A673 (cell line): Measurements from ENCODE around the gene COQ10A. TPM values are rescaled to one million over a fixed set of nuclear protein-coding genes. Genes with fewer than 3 reads are reported as not detected.
A peak's percentile ranks its signal among the peaks of the same experiment; 100 is the strongest.

Experiments used
- BruUV-seq: library from RNA; stranded (reverse); fragments of 400-500 nt; replicated peaks from 2 replicates; lab custom pipeline; 2021; lab: Mats Ljungman, UMichigan
- CTCF ChIA-PET: fragments of 300-600 bp; sonication (Branson Sonifier 250); formaldehyde crosslinking; loops from one replicate; lab custom pipeline; 2022; ENCODE audit warnings: antibody characterized with exemption; lab: Charles Lee
- POLR2A ChIA-PET: fragments of 300-600 bp; sonication (Branson Sonifier 250); formaldehyde crosslinking; loops from one replicate; lab custom pipeline; 2022; ENCODE audit warnings: antibody characterized with exemption; ENCODE audit not compliant: low non-redundant PET; lab: Charles Lee
- DNase-seq: peaks from one replicate; pipeline ENCODE4 v3.0.0-alpha.2; 2015; ENCODE audit warnings: low spot score
- H3K27ac ChIP-seq: fragments of 200-600 bp; sonication (generic); 2 replicates; pipeline ENCODE4 v1.5.1; 2016; ENCODE audit warnings: mixed run types, low read depth, mild to moderate bottlenecking, mixed read lengths, antibody characterized with exemption, low read length; ENCODE audit not compliant: poor library complexity, severe bottlenecking
- H3K27me3 ChIP-seq: fragments of 200-600 bp; sonication (generic); replicated peaks from 2 replicates; pipeline ENCODE4 v1.6.1; 2017; ENCODE audit warnings: mixed run types, low read depth, mild to moderate bottlenecking, mixed read lengths, antibody characterized with exemption, low read length; ENCODE audit not compliant: insufficient read depth, poor library complexity
- H3K36me3 ChIP-seq: fragments of 200-600 bp; sonication (generic); 2 replicates; pipeline ENCODE4 v1.6.1; 2016; ENCODE audit warnings: mixed run types, mild to moderate bottlenecking, mixed read lengths, antibody characterized with exemption, low read length; ENCODE audit not compliant: insufficient read depth, poor library complexity, severe bottlenecking
- H3K4me1 ChIP-seq: fragments of 200-600 bp; sonication (generic); 2 replicates; pipeline ENCODE4 v1.6.1; 2017; ENCODE audit warnings: mixed run types, mild to moderate bottlenecking, mixed read lengths, antibody characterized with exemption, low read length; ENCODE audit not compliant: insufficient read depth, poor library complexity, severe bottlenecking
- H3K4me3 ChIP-seq: fragments of 200-600 bp; sonication (generic); 2 replicates; pipeline ENCODE4 v1.5.1; 2016; ENCODE audit warnings: low read depth, mixed run types, mild to moderate bottlenecking, mixed read lengths, low read length; ENCODE audit not compliant: poor library complexity, severe bottlenecking
- H3K9me3 ChIP-seq: fragments of 200-600 bp; sonication (generic); 2 replicates; pipeline ENCODE4 v1.6.1; 2016; ENCODE audit warnings: mixed run types, low read depth, mild to moderate bottlenecking, mixed read lengths, antibody characterized with exemption, low read length; ENCODE audit not compliant: poor library complexity, severe bottlenecking
- CTCF ChIP-seq: fragments of 300-800, 200-600 bp; sonication (generic); conservative IDR thresholded peaks from 2 replicates; pipeline ENCODE4 v1.5.1; 2017; ENCODE audit warnings: low read depth, mild to moderate bottlenecking, antibody characterized with exemption, low read length, moderate library complexity, mixed read lengths
- EZH2 ChIP-seq: fragments of 200-600 bp; sonication (generic); IDR thresholded peaks from 2 replicates; pipeline ENCODE4 v1.6.1; 2017; ENCODE audit warnings: borderline replicate concordance, low read depth, mild to moderate bottlenecking, mixed read lengths, antibody characterized with exemption, low read length; ENCODE audit not compliant: poor library complexity, severe bottlenecking
- intact Hi-C: fragments of 100-400 bp; cut with micrococcal nuclease; formaldehyde crosslinking; loops from one replicate; pipeline ENCODE4 v1.10.0; 2022; ENCODE audit not compliant: unreplicated experiment
- total RNA-seq: library from RNA; stranded (reverse); gene quantifications from 2 replicates; pipeline ENCODE4 v1.2.3, GENCODE V29; 2021

Gene COQ10A
- total RNA-seq, 1 experiment from 2014 or later = 13.6 TPM

- peaks cover 8% of the 10 kb centered on the region for H3K4me1 ChIP-seq
- POLR2A ChIA-PET = no interaction called here
- H3K9me3 ChIP-seq = no peaks in the 10 kb centered on the region
- H3K27me3 ChIP-seq = no peaks in the 10 kb centered on the region
- TF ChIP-seq CTCF (peak; percentile 35), EZH2 (no peak)
- peaks cover 30% of the 10 kb centered on the region for H3K36me3 ChIP-seq
- CTCF ChIA-PET = interaction anchor here (0.6 kb wide), 1 partner anchor 12 kb away, joined by 10 read pairs; no protein-coding TSS in a partner anchor
- no TSS peak for BruUV-seq
- no peak overlapping the region for H3K4me3 ChIP-seq
- intact Hi-C loops = loop anchor here (5.0 kb wide), 1 partner anchor 145 kb away; no protein-coding TSS in a partner anchor
- H3K27ac ChIP-seq = no peak overlapping the region
- DNase-seq = no peak
Observed at GRCh38 chr12:56317675-56318074, 50.9 kb downstream of the COQ10A start.

Other genes with a start within 250 kb of the COQ10A start
- gene IKZF4, start 245.9 kb upstream of the COQ10A start, total RNA-seq = 8.8 and 9.5 TPM in 2 replicates
- 51.9 and 69.9 TPM in 2 replicates for gene RPS26, start 225.0 kb upstream of the COQ10A start, total RNA-seq
- 0.70 and 2.0 TPM in 2 replicates for gene ERBB3, start 186.8 kb upstream of the COQ10A start, total RNA-seq
- 302 and 327 TPM in 2 replicates for gene PA2G4, start 162.4 kb upstream of the COQ10A start, total RNA-seq
- 3,332 and 3,475 TPM in 2 replicates for gene RPL41, start 150.3 kb upstream of the COQ10A start, total RNA-seq
- gene ZC3H10, start 148.7 kb upstream of the COQ10A start, total RNA-seq = 11.8 and 14.4 TPM in 2 replicates
- gene ESYT1, start 138.7 kb upstream of the COQ10A start, total RNA-seq = 90.0 and 107 TPM in 2 replicates
- 180 and 181 TPM in 2 replicates for gene MYL6B, start 114.4 kb upstream of the COQ10A start, total RNA-seq
- gene MYL6, start 108.6 kb upstream of the COQ10A start, total RNA-seq = 690 and 789 TPM in 2 replicates
- 133 and 140 TPM in 2 replicates for gene SMARCC2, start 77.5 kb upstream of the COQ10A start, total RNA-seq
- 48.1 and 49.5 TPM in 2 replicates for gene RNF41, start 45.0 kb upstream of the COQ10A start, total RNA-seq
- gene NABP2, start 42.6 kb upstream of the COQ10A start, total RNA-seq = 67.5 and 73.2 TPM in 2 replicates
- gene SLC39A5, start 36.9 kb upstream of the COQ10A start, total RNA-seq = 0.85 TPM in 1 of 2 replicates, not detected in the other
- 74.6 and 74.7 TPM in 2 replicates for gene ANKRD52, start 8.6 kb upstream of the COQ10A start, total RNA-seq
- 412 and 448 TPM in 2 replicates for gene CS, start 33.4 kb downstream of the COQ10A start, total RNA-seq
- 162 and 166 TPM in 2 replicates for gene CNPY2, start 49.0 kb downstream of the COQ10A start, total RNA-seq
- gene PAN2, start 67.1 kb downstream of the COQ10A start, total RNA-seq = 46.3 and 64.9 TPM in 2 replicates
- not detected in 2 replicates for gene IL23A, start 71.9 kb downstream of the COQ10A start, total RNA-seq
- gene STAT2, start 93.2 kb downstream of the COQ10A start, total RNA-seq = 41.0 and 51.1 TPM in 2 replicates
- gene APOF, start 95.9 kb downstream of the COQ10A start, total RNA-seq = not detected in 2 replicates
- gene TIMELESS, start 182.5 kb downstream of the COQ10A start, total RNA-seq = 71.4 and 75.9 TPM in 2 replicates
- not detected in 2 replicates for gene MIP, start 187.7 kb downstream of the COQ10A start, total RNA-seq
- gene SPRYD4, start 201.6 kb downstream of the COQ10A start, total RNA-seq = 4.7 and 5.1 TPM in 2 replicates
- 0.24 TPM in 1 of 2 replicates, not detected in the other for gene GLS2, start 221.2 kb downstream of the COQ10A start, total RNA-seq